Upper lobe of left lung (tissue), 4 donors: Measurements from ENCODE around the gene C1GALT1C1L.

Experiments used
- POLR2A ChIP-seq, 4 donors: fragments of 450-650 bp; IDR thresholded peaks; one replicate each; pipeline ENCODE4 v1.5.1; 2016 to 2017; ENCODE audit warnings: antibody characterized with exemption in 4 of 4, mild to moderate bottlenecking in 2 of 4
- TF ChIP-seq, protein P1 (sequence below), 6 experiments: fragments of 450-650 bp in 4 of 6; fragments of 200-600 bp in 2 of 6; sonication (generic) in 2 of 6; IDR thresholded peaks; one replicate each; pipeline ENCODE4 v1.5.1; 2016 to 2019; ENCODE audit warnings: antibody characterized with exemption in 6 of 6

DNA sequence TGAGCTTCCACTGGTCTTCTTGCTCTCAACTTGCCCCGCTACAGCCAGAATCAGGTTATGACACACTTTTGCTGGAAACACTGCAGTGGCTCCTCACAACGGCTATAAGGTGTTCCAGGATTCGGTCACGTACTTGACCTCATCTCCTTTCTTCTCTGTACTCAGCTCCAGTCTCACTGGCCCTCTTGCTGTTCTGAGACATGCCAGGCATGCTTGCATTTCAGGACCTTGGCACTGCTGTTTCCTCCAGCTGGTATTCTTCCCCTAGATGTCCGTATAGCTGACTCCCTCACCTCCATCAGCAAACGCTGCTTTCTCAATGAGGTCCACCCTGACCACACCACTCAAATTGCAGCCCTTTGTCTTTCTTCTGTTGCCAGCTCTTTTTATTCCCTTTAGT is 31.9 kb upstream of the C1GALT1C1L start:
- no peak for TF ChIP-seq POLR2A (IDR thresholded peaks at IDR 0.05)
- TF ChIP-seq, protein P1, sequence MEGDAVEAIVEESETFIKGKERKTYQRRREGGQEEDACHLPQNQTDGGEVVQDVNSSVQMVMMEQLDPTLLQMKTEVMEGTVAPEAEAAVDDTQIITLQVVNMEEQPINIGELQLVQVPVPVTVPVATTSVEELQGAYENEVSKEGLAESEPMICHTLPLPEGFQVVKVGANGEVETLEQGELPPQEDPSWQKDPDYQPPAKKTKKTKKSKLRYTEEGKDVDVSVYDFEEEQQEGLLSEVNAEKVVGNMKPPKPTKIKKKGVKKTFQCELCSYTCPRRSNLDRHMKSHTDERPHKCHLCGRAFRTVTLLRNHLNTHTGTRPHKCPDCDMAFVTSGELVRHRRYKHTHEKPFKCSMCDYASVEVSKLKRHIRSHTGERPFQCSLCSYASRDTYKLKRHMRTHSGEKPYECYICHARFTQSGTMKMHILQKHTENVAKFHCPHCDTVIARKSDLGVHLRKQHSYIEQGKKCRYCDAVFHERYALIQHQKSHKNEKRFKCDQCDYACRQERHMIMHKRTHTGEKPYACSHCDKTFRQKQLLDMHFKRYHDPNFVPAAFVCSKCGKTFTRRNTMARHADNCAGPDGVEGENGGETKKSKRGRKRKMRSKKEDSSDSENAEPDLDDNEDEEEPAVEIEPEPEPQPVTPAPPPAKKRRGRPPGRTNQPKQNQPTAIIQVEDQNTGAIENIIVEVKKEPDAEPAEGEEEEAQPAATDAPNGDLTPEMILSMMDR (IDR thresholded peaks at IDR 0.05): no peak
